COR-L47 (cell line): Measurements from ENCODE around the gene RAP1GDS1.
"Not testable (repeated sequence)": the region's sequence is repeated elsewhere in the genome, so short reads cannot be mapped to it uniquely, and the experiment has no call there.

Experiments used
- DNase-seq: peaks from one replicate; lab custom pipeline; 2025; lab: John Stamatoyannopoulos, UW

The RAP1GDS1 gene

DNA sequence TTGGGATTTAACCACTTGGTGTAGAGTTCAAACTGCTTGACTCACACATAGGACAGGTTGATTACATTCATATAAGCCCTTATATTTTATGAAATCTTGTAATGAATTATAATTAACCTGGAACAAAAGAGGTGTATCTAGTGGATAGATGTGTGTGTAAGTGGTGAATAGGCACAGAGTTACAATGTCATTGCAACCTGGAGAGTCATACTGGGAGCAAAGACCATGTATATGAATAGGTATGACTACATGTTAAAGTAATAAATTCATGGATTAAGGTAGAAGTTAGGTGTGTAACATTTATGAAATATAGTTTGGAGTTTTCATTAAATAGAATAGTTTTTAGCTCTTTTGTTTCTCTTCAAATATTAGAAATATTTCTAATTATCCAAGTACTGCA lies 26.1 kb downstream of the RAP1GDS1 start:
- no peak for DNase-seq

GRCh38 chr4:98288671-98289070 lies 27.5 kb downstream of the RAP1GDS1 start:
- not testable (repeated sequence) for DNase-seq

- DNase-seq = no peak
Observed at GRCh38 chr4:98289375-98289774, 28.2 kb downstream of the RAP1GDS1 start.

DNA sequence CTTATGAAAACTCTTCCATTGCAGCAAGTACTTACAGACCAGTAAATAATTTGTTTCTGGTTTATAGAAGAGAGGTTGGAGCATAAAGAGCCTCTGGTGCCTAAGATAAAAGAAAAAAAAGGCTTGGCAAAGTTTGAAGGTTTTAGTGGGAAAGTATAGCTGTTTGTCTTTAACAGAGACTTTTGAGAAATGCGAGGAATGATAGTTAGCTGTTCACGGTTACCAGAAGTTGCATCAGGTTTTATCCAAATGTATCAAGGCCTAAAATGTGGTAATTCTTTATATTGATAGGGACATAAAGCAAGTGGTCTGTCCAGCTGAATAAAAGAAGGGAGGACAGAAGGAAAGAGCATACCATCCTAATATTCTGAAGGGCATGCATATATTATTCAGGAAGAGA lies 29.3 kb downstream of the RAP1GDS1 start:
- DNase-seq = no peak

- DNase-seq = no peak
Observed at GRCh38 chr4:98293104-98293887, 32.1 kb downstream of the RAP1GDS1 start.

DNA sequence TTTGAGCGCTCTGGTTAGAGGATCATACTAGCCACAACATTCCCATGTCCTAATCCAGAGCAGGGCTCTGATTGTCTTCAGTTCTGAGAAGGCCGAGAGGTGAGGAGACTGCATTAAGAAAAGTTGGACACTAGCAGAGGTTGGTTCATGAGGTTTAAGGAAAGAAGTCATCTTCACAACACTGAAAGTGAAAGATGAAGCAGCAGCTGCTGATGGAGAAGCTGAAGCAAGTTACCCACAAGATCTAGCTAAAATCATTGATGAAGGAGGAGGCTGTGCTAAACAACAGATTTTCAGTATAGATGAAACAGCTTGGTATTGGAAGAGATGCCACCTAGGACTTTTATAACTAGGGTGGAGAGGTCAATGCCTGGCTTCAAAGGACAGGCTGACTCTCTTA lies 36.8 kb downstream of the RAP1GDS1 start:
- DNase-seq = no peak

DNA sequence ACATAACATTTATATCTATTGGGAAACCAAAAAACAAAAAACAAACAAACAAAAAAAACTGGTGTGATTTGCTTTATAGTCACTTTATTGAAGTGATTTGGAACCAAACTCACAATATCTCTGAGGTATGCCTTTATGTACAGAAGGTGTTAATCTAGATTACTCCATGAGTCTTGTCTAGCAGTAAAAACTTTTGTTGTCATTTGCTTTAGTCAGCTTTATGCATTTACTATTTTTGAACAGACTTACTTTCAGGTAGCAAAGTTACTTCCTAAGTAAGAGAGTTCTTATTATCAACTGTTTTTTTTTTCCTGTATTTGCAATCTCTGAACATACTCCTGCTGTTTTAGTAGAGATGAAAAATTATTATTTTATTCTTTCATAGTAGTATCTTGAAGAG lies 39.5 kb downstream of the RAP1GDS1 start:
- DNase-seq = no peak

DNA sequence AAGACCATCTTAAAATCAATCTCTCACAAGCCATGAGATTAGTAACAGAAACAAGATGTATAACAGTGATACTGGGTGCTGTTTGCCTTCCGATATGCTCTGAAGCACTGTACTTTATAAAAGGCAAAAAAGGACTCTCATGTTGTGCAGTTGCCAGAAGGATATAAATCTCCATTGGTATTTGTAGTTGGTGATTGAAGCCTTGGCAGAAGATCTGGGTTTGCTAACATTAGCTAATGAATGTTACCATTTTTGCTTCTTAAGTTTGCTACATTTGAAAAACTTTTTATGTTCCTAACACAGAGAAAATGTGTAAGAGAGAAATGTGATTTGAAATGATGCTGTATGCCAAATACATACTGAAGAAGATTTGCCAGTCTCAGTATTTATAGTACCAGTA lies 44.4 kb downstream of the RAP1GDS1 start:
- no peak for DNase-seq

DNA sequence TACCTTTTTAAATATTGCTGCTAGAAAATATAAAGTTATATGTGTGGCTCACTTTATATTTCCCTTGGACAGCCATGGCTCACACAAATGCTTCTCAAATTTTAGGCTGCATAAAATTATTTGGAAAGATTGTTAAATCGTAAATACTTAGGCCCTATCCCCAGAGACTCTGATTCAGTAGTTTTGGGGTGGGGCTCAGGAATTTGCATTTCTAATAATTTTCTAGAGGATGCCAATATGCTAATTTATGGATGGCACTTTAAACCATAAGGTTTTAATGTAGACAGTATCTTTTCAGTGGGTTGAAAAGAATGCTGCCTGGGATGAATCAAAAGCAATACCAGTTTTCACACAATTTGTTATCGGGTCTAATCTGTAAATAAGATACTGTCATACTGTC lies 49.7 kb downstream of the RAP1GDS1 start:
- DNase-seq = no peak

GRCh38 chr4:98311656-98312055 lies 50.5 kb downstream of the RAP1GDS1 start:
- no peak for DNase-seq

DNA sequence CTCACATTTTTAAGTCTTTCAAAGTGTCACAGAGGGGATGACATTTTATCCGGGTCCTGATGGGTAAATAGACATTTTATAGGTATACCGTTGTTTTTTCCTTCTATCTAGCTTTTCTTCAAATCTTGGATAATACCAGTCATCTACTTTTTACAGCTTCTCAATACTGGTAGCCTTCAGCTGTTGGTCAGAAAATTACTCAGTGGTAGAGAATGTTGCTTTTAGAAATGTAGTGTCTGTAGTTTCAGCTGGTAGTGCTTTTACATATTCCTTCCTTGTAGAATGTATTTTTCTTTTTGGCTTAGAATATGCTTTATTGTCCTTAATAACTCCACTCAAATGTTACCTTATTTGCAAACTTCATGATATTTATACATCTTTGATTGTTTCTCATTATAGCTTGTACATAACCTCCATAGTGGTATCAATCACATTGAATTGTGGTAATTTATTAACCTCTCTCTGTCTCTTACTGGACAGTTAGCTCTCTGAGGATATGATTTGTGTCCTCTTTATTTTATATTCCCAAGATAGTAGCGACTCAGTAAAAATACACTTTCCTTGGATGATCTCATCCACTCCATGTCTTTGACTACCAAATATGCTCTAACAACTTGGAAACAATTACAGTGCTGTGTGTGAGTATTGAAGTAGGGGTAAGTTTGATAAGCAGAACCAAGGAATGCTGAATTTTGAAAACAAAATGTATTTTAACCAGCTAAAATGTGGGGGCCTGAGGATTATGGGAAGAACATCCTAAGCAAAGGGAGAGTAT lies 53.8 kb downstream of the RAP1GDS1 start:
- no peak for DNase-seq

- DNase-seq = no peak
Observed at GRCh38 chr4:98318521-98318920, 57.3 kb downstream of the RAP1GDS1 start.

DNA sequence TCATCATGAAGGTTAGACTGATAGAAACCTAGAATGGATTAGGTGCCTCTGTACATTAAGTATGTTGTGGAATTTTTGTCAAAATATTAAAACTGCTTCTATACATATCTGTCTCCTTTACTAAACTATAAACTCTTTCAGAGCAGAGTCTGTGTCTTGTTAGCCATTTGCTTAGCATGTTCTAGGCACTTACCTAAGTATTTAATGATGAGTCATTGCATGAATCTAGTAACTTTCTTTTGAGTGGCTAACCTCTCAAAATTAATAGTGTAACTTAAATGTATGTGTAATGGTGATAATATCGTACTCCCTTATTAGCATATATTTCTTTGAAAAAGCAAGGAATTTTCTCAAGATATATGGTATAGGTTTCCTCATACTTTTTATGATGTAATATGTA lies 57.8 kb downstream of the RAP1GDS1 start:
- no peak for DNase-seq

GRCh38 chr4:98326168-98326567 lies 65.0 kb downstream of the RAP1GDS1 start:
- no peak for DNase-seq

DNA sequence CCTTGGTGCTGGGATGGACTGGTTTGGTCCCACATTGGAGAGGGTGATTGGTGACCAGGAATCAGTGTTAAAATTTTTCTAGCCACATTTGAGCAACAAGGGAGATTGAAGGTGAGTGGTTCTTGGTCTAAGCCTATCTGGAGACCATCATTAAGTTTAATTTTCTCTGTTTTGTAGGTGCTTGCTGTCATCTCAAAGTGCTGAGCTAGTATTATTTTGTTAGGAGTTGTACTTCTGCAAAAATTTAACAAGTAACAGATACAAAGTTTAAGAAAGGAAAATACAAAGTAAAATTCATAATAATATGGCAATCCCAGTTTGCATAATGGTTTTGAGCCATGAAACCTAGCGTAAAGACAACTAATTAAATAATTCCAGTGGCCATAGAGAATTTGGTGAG lies 66.5 kb downstream of the RAP1GDS1 start:
- DNase-seq = no peak

GRCh38 chr4:98329879-98330640 lies 68.9 kb downstream of the RAP1GDS1 start:
- not testable (repeated sequence) for DNase-seq

DNA sequence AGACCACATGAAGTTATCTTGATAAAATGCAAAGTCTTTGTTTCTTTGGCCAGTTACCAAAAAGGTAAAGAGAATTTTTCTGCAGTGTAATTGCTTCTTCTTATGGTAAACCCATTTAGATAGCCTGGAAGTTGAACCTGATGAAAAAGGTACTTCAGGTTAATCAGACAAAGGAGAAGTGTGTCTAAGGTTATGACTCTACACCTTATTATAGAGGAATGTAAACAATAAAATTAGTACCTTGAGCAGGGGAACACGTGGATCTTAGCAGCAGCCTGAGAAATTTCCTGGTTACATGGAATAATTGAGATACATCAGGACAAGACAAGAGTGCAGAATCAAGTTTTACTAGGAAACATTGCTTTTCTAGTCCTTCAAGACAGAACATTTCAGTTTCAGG lies 70.8 kb downstream of the RAP1GDS1 start:
- DNase-seq = no peak

DNA sequence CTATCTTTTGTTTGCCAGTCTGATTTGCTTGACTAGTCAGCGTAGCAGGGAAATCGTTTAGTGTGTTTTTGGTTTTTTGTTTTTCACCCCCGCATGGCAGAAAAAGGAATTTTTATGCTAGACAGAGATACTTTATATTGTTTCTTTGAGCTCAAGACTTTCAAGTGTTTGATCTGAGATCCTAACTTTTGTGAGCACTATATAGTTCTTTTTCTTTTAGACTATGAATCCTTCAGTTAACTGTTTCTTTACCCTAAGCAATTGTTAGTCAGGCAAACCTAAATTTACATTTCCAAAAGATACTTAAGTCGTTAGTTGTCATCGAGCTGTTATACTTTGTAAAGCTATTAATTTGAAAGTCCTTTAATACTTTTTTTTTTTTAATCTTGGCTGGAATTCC lies 73.3 kb downstream of the RAP1GDS1 start:
- no peak for DNase-seq

DNA sequence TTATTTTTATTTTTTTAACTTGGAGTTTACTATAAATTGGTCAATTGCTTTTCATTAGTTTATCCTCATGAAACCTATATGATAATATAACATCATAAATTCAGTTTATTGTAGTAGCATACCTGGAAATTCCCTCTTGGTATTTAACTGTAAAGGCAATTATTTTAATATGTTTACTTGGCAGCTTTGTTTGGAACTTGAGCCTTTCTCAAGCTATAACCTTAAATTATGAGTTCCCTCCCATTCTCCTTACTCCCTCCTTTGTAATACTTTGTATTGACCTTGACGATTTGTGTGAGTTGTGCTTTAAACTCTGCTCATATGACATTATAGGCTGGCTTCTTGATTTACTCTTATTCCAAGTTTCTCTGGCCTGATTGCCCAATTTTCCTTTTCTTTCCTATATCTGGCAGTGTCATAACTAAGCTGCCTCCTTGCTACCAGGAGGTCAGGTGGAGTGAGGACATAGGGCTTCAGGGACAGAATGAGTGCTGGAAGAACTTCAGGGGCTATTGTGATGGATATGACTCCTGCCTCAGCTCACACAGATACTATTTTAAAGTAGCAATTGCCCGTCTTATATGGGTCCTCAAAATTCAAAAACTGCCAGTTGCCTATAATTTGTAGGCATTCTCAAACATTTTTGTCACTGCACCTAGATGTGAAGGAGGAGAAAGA lies 77.7 kb downstream of the RAP1GDS1 start:
- DNase-seq = no peak

- DNase-seq = no peak
Observed at GRCh38 chr4:98341309-98341708, 80.1 kb downstream of the RAP1GDS1 start.

- no peak for DNase-seq
Observed at GRCh38 chr4:98343626-98344025, 82.4 kb downstream of the RAP1GDS1 start.

DNA sequence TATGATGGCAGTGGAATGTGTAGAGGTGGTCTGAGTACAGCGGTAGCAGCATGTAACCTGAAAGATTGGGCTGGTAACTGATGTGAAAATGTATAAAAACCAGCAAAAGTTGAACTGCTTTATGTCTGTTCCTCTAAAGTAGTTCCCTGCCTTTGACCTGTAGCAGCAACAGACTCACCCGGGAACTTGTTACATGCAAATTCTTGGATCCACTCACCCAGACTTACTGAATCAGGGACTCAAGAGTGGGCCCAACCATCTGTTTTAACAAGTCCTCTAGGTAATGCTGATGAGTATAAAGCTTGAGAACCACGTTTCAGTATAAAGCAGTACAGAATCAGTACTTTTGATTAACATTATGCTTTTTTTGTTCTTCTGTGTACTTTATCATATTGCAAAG lies 84.7 kb downstream of the RAP1GDS1 start:
- no peak for DNase-seq
